Sigmoid colon (tissue), 7 donors: ENCODE data around the gene POLR2A. TPM values are rescaled to one million over a fixed set of nuclear protein-coding genes. Genes with fewer than 3 reads are reported as not detected.
A peak's percentile ranks its signal among the peaks of the same experiment; 100 is the strongest.

Experiments used
- DNase-seq: peaks from one replicate; pipeline ENCODE4 v3.0.0-alpha.2; 2019
- H3K27ac ChIP-seq, 4 donors: fragments of 200-600 bp; sonication (generic); one replicate each; pipeline ENCODE4 v1.5.1; 2016 to 2019; ENCODE audit warnings: mild to moderate bottlenecking in 1 of 4
- H3K27me3 ChIP-seq, 3 donors: fragments of 200-600 bp; sonication (generic); one replicate each; pipeline ENCODE4 v1.5.1; 2019; ENCODE audit warnings: mild to moderate bottlenecking in 1 of 3
- H3K36me3 ChIP-seq, 4 donors: fragments of 200-600 bp; sonication (generic); one replicate each; pipeline ENCODE4 v1.5.1; 2016 to 2019
- H3K4me1 ChIP-seq, 4 donors: fragments of 200-600 bp; sonication (generic); one replicate each; pipeline ENCODE4 v1.5.1; 2017 to 2019
- H3K4me3 ChIP-seq, 4 donors: fragments of 200-600 bp; sonication (generic); one replicate each; pipeline ENCODE4 v1.5.1; 2017 to 2019; ENCODE audit warnings: mild to moderate bottlenecking in 2 of 4, moderate library complexity in 1 of 4
- H3K9me3 ChIP-seq, 4 donors: fragments of 200-600 bp in 3 of 4; sonication (generic) in 3 of 4; one replicate each; pipeline versions ENCODE4 v1.5.1 to v1.6.1; 2013 to 2019
- CTCF ChIP-seq, 4 experiments: fragments of 450-650 bp in 3 of 4; fragments of 200-600 bp in 1 of 4; IDR thresholded peaks; one replicate each; pipeline ENCODE4 v1.5.1; 2016 to 2019; ENCODE audit warnings: antibody characterized with exemption in 4 of 4, mild to moderate bottlenecking in 3 of 4, moderate library complexity in 2 of 4
- EP300 ChIP-seq, 4 donors: sonication (generic); formaldehyde crosslinking; IDR thresholded peaks; one replicate each; pipeline ENCODE4 v1.6.1; 2017; ENCODE audit warnings: antibody characterized with exemption in 4 of 4
- POLR2A ChIP-seq, 2 donors: fragments of 450-650 bp; IDR thresholded peaks; one replicate each; pipeline ENCODE4 v1.6.1; 2016; ENCODE audit warnings: antibody characterized with exemption in 2 of 2, mild to moderate bottlenecking in 2 of 2, moderate library complexity in 2 of 2
- POLR2AphosphoS5 ChIP-seq, 4 donors: sonication (generic); formaldehyde crosslinking; IDR thresholded peaks; one replicate each; pipeline ENCODE4 v1.6.1; 2017; ENCODE audit warnings: antibody characterized with exemption in 4 of 4
- WGBS, 2 donors: extraction: QIAGEN DNeasy Blood & Tissue Kit; methylation state at CpG; one replicate each; pipeline ENCODE4 v1.1.7; 2013; 5-methylcytosine and 5-hydroxymethylcytosine counted together
- intact Hi-C: fragments of 100-400 bp; cut with DNase I; formaldehyde crosslinking; loops from one replicate; pipeline ENCODE4 v1.15.1; 2023
- polyA plus RNA-seq, 3 donors: library from polyadenylated mRNA; stranded (reverse); fragments of 200-250 nt; gene quantifications; one replicate each; pipeline ENCODE4 v1.2.3, GENCODE V29; 2013
- total RNA-seq, 4 donors: library from RNA; depleted of rRNA; stranded (reverse); fragments of >200 nt; gene quantifications; one replicate each; pipeline ENCODE4 v1.1.0, GENCODE V29; 2016
- donor health status: healthy with polysubstance abuse.
- donor health status: Bipolar disorder and iron deficiency.
- donor health status: healthy.

Gene POLR2A
- total RNA-seq = 10 to 100 TPM; 30.1 to 43.2 (median 36.5) TPM
- polyA plus RNA-seq = 10 to 100 TPM in 2 of 3 donors, 1 to 10 TPM in 1; 7.2 to 51.1 (median 11.3) TPM

- intact Hi-C loops = loop anchor here (1.0 to 10.0 kb wide), 5 partner anchors 77 to 351 kb away; partner anchors contain the start of genes EIF5A, KDM6B and SENP3
Observed at GRCh38 chr17:7484067-7484918, at the start of gene POLR2A. TSS of gene POLR2A (plus strand) at chr17:7484366.

GRCh38 chr17:7435676-7436555 lies 48.2 kb upstream of the POLR2A start:
- no peaks in the 10 kb centered on the region for H3K9me3 ChIP-seq
- no peak for TF ChIP-seq EP300 (IDR thresholded peaks at IDR 0.05)
- no peak for TF ChIP-seq POLR2AphosphoS5 (IDR thresholded peaks at IDR 0.05)
- TF ChIP-seq CTCF (IDR thresholded peaks at IDR 0.05) = no peak
- no peak for TF ChIP-seq POLR2A (IDR thresholded peaks at IDR 0.05)
- WGBS, 2 donors = 8 to 9% methylated on average over 49 of the region's 49 CpGs
- H3K27me3 ChIP-seq = peaks cover 44 to 67% (median 64%) of the 10 kb centered on the region in 3 donors
- H3K4me3 ChIP-seq = peak overlapping the region; percentile 10 to 43 (median 34)
- H3K27ac ChIP-seq = peak overlapping the region; percentile 18 to 64 (median 31)
- H3K4me1 ChIP-seq = peaks cover 0 to 57% (median 51%) of the 10 kb centered on the region in 4 donors
- H3K36me3 ChIP-seq = no peaks in the 10 kb centered on the region
- DNase-seq = no peak
- intact Hi-C loops = loop anchor here (2.0 kb wide), 3 partner anchors 31 to 125 kb away; partner anchors contain the start of genes SENP3 and TMEM256

More at GRCh38 chr17:7484067-7484918, at the start of gene POLR2A:
- WGBS, 2 donors = 0 to 1% methylated on average over 64 of the region's 64 CpGs
- Histone ChIP-seq H3K4me3 (peak within 1 kb of the TSS; percentile 63 to 72 (median 64)), H3K9me3 (no peaks in the 10 kb centered on the region), H3K27ac (peak within 1 kb of the TSS; percentile 94 to 100 (median 97)), H3K27me3 (no peaks in the 10 kb centered on the region), H3K36me3 (no peaks in the 10 kb centered on the region), H3K4me1 (peaks cover 0 to 74% (median 61%) of the 10 kb centered on the region in 4 donors)
- DNase-seq = peak; percentile 100
- TF ChIP-seq POLR2AphosphoS5 (IDR thresholded peaks at IDR 0.05) (peak; percentile 100), POLR2A (IDR thresholded peaks at IDR 0.05) (peak; percentile 100), CTCF (IDR thresholded peaks at IDR 0.05) (no peak), EP300 (IDR thresholded peaks at IDR 0.05) (peak in 2 of 4 donors; percentile 29 to 70)

- H3K9me3 ChIP-seq = no peaks in the 10 kb centered on the region
- H3K27me3 ChIP-seq = peaks cover 44 to 73% (median 72%) of the 10 kb centered on the region in 3 donors
- peak overlapping the region in 3 of 4 donors; percentile 15 to 43 (median 37) for H3K4me3 ChIP-seq
- peak overlapping the region; percentile 44 to 73 (median 58) for H3K27ac ChIP-seq
- H3K4me1 ChIP-seq = peaks cover 0 to 58% (median 51%) of the 10 kb centered on the region in 4 donors
- intact Hi-C loops = loop anchor here (1.0 to 2.0 kb wide), 4 partner anchors 32 to 124 kb away; partner anchors contain the start of genes SENP3 and TMEM256
- WGBS, 2 donors = 5 to 12% methylated on average over 92 of the region's 92 CpGs
- TF ChIP-seq CTCF (IDR thresholded peaks at IDR 0.05) (peak; percentile 23 to 86 (median 68)), EP300 (IDR thresholded peaks at IDR 0.05) (no peak), POLR2AphosphoS5 (IDR thresholded peaks at IDR 0.05) (peak in 2 of 4 donors; percentile 7 to 45), POLR2A (IDR thresholded peaks at IDR 0.05) (no peak)
- no peaks in the 10 kb centered on the region for H3K36me3 ChIP-seq
- DNase-seq = peak; percentile 87
Observed at GRCh38 chr17:7436556-7437368, 47.4 kb upstream of the POLR2A start.
